ENCODE measurements around the gene ARMH3.

- TF ChIP-seq CTCF (IDR thresholded peaks at IDR 0.05; ENCODE audit: low read length): no peak
- no peak for TF ChIP-seq EZH2 (optimal IDR thresholded peaks at IDR 0.05; ENCODE audit: low read depth, low read length)
These were observed 154.6 kb downstream of the ARMH3 start for GRCh38 chr10:101901340-101901739.
